ENCODE results near the gene ADORA1. TPM values are rescaled to one million over a fixed set of nuclear protein-coding genes. Genes with fewer than 3 reads are reported as not detected.

The ADORA1 gene
- 0.37 and 0.59 TPM in 2 replicates for total RNA-seq

GRCh38 chr1:203127666-203128430 is at the start of gene ADORA1:
Gene ADORA1 (plus strand): TSS chr1:203127726. CDS start chr1:203128842, 1,116 bp downstream.

DNA sequence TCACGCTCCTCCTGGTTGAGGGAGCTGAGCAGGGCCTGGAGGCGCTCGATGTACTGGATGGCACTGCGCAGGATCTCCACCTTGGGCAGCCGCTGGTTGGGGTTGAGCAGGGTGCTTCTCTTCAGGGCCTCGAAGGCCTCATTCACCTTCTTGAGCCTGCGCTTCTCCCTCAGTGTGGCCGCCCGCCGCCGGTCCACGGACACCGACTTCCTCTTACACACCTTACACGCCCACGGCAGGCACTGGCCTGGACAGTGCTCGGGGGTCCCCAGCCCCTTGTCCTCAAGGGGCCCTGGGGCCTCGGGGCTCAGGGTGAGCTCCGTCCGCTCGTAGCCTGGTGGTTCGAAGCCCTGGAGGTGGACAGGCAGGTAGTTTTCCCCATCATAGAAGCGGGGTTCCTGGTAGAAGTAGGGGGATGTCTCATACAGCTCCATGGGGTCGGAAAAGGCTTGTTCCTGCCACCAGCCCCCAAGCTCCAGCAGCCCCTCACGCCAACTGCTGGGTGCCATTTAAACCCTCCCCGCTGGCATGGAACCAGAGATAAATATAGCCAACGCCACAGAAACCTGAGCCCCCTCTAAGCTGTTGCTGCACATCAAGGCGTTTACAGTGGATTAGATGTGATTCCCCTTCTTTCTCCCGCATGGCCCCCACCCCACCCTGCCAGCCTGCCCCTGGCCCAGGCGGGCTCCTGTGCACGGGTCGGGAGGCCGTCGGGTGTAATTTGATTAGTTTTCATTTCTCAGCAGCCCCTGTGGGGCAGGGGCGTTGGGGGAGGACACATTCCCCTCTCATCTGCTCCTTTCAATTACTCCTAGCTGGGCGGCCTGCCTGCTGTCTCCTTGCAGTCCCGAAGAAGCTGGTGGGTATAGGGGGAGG is 41.8 kb upstream of the ADORA1 start, which contains the start of gene MYOG:
MYOG (minus strand) TSS at position 485 of the 879 bp plus-strand sequence; CDS start at position 434, 51 bp downstream.

GRCh38 chr1:203175237-203175826 is 47.8 kb downstream of the ADORA1 start, which contains the start of gene MYBPH:
Gene MYBPH (minus strand): TSS chr1:203175826. CDS start chr1:203175755, 71 bp downstream.

DNA sequence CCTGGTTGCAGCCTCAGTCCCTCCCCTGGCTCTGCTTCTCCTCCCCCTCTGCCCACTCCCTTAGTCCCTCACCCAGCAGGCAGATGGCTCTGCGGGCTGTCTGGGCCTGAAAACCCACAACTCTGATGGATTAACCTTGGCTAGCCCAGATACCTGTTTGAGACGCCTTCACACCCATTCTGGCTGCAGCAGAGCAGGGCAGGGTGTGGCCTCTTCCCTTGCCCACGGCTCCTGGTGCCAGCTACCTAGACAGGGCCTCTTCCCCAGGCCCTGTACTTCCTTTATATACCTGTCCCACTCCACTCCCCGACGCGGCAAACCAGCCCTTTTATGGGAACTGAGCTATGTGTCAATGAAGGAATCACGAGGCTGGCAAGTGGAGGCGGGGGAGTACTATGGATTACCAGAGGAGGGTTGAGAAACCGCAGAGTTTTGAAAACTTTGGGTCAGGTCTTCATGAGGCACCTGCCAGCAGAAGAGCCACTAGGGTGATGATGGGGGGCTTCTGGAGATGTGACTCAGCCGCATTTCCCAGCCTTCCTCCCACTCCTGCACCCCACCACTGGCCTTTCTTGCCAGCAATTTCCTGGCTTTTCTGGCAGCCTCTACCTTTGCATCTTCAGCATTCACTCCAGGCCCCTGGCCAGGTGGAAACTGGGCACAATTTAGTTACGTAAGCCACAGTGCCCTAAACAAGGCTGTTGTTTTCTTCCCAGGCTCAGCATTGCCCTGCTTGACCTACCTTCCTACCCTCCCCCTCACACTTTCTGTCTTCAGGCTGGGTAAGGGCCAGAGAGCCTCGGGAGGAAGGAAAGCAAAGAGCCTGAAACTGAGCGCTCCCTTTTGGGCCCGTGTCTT is 59.1 kb downstream of the ADORA1 start, which contains the start of gene CHI3L1:
CHI3L1 (minus strand) TSS at position 259 of the 858 bp plus-strand sequence; CDS start at position 178, 81 bp downstream.

Other genes with a start within 250 kb of the ADORA1 start
- gene RABIF, start 238.6 kb upstream of the ADORA1 start, total RNA-seq: 5.3 and 6.6 TPM in 2 replicates
- 24.6 and 26.2 TPM in 2 replicates for gene KLHL12, start 200.5 kb upstream of the ADORA1 start, total RNA-seq
- 72.4 and 82.3 TPM in 2 replicates for gene ADIPOR1, start 169.4 kb upstream of the ADORA1 start, total RNA-seq
- gene CYB5R1, start 160.5 kb upstream of the ADORA1 start, total RNA-seq: 19.0 and 27.2 TPM in 2 replicates
- gene TMEM183A, start 120.4 kb upstream of the ADORA1 start, total RNA-seq: 90.4 and 102 TPM in 2 replicates
- gene PPFIA4, start 101.2 kb upstream of the ADORA1 start, total RNA-seq: 2.3 and 7.0 TPM in 2 replicates
- gene MYOG, start 41.7 kb upstream of the ADORA1 start, total RNA-seq: not detected in 2 replicates
- 0.37 and 0.39 TPM in 2 replicates for gene MYBPH, start 48.1 kb downstream of the ADORA1 start, total RNA-seq
- 4.5 and 78.6 TPM in 2 replicates for gene CHI3L1, start 59.0 kb downstream of the ADORA1 start, total RNA-seq
- gene CHIT1, start 101.9 kb downstream of the ADORA1 start, total RNA-seq: not detected in 2 replicates
- 6.8 and 9.9 TPM in 2 replicates for gene BTG2, start 177.8 kb downstream of the ADORA1 start, total RNA-seq
- 0.59 and 3.3 TPM in 2 replicates for gene FMOD, start 223.4 kb downstream of the ADORA1 start, total RNA-seq

Data from subcutaneous preadipocyte (primary cell).